NCI-H82 (cell line): Measurements from ENCODE around the gene MED13L.

ENCODE experiments used
- DNase-seq: peaks from one replicate; lab custom pipeline; 2025; lab: John Stamatoyannopoulos, UW

The MED13L gene

DNA sequence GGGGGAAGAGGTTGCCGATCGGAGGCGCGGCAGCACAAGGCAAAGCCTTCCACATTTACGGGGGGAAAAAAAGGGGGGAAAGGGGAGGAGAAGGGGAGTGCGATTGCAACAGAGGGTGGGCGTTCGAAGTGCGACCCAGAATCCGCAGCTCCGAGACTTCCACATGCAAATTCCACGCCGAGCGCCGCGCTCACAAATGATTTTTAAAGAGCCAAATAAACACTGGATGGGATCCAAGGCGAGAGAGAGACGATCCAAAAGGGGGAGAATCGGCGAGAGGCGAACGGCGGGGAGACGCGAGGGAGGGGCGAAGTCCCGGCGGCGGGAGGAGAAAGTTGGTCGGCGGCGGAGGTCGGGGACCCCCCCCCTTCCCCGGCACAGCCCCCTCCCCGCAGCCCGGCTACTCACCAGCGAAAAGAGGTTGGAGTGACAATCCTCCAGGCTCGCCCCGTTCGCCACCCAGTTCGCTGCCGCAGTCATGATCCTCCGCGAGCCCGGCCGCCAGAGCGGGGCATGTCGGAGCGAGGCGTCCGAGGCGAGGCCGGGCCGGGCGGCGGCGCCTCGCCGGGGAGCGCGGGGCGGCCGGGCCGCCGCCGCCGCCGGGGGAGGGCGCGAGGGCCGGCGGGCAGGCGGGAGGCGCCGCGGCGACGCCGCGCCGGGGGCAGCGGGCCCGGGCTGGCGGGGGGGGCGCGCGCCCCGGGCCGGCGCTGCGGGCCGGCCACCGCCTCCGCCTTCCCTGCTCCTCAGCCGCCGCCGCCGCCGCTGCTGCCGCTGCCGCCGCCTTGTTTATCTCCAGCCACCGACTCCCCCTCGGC is 634 bp downstream of the MED13L start:
- peak; percentile 71 for DNase-seq

DNA sequence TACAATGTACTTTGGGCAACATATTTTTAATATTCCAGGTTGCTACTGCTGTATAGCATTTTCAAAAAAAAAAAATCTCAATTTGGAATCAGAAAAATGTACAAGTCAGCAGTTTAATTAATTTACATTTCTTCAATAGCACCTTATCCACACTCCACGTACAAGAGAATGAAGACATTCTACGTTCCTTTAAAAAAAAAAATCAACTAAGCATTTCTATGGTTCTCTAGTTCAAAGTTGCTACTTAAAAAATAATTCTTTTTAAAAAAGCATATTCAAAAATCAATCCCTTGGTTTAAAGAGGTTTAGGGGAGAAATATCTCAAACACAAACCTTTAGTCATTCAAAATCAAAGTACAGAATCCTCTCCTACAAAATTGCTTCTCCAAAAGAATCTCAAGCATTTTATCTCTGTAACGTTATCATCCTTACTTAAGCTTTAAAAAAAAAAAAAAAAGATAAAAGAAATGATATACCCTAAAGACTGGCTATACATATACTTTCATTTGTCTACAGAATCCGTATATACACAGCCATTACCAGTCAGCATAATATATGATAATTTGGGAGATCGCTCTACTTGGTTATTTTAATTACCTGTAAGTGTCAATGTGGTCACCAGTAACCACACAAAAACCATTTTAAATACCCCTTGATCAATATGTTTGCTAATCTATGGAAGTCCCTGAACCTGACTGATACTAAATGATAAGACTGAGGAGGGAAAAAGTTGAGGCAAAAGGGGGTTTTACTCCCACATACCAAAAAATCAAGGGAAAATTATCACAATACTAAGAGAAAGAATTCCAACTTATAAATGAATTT is 2.7 kb downstream of the MED13L start:
- peak; percentile 29 for DNase-seq

DNA sequence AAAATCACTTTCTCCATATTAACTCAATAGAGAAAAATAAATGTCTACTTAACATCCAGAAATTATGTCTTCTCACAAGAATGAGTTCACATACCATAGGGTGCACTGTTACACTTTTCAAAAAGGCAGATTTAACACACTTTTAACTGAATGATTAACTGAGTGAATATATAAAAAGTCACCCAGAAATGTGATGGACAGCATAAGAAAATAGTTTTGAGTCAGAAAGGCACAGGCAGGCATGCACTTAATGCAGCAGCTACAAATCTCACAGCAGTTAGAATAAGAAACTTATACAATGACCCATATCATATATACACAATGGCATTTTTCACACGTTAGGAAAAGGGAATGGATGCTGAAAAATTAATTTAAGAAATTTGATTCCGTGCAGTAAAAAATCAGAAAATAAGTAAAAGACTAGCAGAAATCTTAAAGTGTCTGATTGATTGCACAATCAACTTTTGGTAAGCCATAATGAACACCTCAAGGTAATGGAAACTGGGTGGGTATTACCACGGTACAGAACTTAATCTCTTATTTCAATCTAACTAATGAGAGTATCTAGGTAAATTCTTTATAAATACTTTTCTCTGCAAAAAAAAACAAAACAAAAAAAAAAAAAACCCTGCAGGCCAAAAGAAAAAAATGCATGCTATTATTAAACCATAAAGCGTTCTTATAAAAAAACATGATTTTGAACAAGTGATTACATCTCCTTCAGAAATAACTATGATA is 3.5 kb downstream of the MED13L start:
- peak; percentile 55 for DNase-seq

DNA sequence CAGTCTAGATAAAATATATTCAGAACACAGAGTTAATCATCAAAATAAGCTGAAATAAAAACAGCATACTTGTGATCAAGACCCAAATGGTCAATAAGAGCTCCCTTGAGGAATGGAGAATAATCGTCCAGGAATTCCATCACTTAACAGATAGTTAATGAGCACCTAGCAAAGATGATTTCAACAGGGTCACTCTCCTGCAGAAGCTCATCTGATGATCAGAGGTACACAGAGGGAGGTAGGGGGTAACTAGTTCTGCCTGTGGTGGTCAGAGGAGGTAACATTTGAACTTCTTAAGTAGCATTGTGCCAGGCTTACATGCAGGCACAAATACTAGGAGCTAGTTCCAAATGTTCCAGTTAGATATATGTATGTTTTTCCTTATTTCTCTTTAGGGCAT is 9.5 kb downstream of the MED13L start:
- no peak for DNase-seq

DNA sequence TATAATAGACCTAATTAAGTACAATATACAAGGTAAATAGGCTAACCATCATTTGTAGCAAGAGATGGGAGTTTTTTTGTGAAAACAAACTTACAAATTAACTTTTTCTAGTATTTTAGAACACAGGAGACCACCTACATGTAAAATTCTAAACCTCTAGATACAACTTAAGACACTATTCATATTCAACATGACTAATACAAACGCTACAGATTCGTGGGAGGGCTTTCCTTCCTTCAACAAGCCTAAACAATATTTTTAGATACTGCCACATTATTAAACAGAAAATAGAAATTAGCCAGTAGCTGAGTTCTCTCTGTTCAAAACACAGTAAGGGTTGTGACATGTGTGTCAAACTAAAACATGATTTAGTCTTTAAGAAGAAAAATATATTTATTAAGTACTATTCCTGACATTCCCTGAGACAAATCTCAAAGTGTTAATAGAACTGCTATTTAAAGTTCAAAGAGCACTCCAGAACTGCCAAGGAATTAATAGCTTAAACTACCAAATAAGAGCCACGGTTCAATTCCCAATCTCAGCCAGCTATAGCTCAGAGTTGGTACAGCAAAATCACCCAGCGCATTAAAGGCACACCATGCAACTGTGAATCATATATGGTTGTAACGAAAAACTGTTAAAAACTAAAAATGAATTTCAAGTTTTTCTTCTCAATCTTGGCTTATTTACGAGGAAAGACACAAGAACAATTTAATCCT is 10.7 kb downstream of the MED13L start:
- DNase-seq = no peak

DNA sequence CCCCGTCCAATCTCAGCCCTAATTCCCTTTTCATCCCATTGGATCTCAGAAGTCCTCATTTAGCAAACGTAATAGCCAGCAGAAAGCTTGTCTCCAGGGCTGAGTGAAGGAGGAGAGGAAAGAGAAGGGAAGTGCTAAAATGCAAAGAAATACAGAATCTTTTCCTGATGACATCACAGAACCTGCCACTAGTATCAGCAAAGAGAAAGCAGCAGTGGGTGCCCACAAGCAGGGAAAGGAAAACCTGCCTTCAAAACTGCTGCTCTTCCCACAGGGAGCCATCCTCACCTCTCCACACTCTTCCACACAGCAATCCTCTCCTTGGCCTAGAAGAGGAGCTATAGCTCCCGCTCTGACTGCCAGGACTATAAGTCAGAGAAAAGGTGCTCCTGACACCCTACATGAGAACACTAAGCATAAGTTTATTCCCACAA is 11.3 kb downstream of the MED13L start:
- peak; percentile 59 for DNase-seq

DNA sequence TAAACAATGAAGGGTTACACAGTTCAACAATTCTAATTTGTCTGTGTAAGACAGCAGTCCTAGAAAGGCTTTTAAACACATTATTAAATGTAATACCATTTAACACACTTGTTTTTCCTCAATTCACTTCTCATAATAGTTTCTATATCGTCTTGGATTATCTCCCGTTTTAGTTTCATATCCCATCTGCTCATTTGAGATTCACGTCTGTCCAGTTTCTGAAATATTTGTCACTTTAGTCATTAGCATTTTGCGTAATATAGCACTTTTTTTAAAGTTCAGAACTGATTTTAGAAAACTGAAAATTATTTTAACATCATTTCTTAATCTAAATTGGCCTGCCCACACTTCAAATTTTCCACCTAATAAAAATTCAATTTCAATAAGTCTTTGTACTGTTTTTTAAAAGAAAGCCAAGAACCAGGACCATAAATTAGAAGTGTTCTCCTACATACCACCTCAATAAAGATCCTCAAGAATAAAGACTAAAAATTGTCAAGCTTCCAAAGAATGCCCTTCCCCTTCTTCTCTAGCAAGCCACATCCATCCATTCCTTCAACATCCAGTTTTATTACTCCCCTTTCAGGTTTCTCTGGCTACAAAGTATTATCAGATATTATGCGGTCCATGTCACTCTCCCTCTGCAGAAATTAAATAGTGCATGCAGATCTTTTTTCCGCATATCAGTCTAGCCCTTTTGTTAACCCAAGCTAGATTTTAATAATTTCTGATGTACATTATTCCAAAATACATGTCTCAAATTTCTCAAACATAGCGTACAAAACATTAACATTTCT is 11.9 kb downstream of the MED13L start:
- DNase-seq = no peak

DNA sequence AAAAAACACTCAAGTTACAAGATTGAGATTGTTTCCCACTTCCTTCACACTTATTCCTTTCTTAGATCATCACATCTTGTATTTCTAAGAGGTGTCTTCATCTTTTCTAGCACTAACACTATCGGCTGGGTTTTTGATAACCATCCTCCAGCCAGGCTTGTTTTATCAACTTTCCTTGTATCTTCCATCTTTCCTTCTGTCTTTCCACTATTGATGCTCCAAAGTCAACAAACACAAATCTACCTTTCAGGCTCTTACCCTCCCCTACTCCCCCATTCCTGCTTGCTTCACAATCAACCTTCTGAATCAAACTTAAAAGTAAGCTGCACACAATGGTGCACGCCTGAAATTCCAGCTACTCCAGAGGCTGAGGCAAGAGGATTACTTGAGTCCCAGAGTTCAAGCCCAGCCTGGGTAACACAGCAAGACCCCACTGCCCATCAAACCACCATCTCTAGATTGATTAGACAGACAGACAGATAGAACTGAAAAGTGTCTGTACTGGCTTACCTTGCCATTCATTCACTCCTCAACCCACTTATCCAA is 12.9 kb downstream of the MED13L start:
- no peak for DNase-seq

DNA sequence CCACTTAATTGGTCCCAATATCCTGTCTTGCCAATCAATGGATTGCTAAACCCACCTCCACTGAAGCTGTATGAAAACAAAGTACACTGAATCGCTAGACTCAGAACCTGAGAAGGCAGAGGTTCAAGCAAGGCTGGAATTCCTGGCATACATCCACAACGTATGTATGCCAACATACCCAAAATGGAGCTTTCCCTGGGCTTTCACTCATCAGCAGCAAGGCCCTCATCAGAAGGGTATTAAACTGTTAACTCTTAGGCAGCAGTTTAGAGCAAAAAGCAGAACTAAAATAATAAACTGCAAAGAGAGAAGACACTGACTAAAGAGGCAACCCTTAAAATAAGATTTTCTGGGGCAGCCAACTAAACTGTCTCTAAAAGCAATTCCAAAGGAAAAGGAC is 13.6 kb downstream of the MED13L start:
- DNase-seq = no peak

DNA sequence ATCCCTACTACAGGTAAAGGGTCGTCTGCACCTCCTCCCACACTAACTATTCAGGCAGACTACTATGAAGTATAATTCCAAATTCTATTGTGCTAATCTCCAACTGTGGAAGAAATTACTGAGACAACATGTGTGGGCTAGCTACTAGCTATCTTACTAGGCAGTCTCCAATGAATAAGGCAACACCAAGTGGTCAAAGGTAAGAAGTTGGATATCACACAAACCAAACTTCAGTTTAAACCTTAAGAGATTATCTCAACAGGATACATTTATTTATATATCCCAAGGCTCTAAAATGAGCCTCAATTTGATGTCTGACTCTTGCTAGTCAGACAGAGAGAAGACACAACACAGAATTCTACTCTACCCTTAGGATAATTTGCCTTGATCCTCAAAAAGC is 14.1 kb downstream of the MED13L start:
- DNase-seq = no peak

DNA sequence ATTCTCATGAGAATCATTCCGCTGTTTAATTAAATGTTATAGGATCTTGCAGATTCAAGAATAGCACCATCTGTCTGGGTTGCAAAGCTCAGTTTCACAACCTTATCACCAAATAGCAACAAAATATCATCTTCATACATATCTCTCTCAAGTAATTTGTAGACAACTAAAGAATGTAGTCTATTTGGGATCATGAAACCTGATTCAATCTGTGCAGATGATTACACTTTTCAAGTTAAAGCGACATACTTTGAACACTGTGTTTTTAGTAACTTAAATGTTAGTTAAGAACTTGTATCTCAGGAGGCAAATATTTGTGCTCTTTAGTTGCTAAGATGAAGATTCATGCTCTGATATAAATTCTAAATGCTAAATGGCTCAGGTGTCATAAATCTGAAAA is 14.8 kb downstream of the MED13L start:
- no peak for DNase-seq

DNA sequence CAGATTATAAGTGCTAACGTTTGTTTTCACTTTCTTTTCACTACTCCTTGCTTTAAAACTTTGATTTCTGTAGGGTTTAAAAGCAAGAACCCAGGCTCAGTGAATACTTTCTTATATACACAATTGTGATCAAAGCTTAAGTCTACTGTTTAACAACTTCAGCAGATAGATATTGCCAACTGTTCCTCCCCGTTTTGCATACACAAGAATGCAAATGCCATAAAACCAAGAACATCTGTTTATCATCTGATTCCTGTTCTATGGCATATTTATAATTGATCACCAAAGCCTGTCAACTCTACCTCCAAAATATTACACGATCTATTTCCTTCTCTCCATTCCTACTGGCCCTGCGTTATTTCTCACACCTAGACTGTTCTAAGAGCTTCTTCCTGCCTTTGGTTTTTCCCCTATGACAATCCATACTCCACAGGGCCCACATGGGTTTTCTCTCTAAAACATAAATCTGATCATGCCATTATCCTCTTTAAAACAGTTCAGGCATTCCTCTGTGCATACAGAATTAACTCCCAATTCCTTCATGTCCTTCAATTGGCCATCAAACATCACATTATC is 15.9 kb downstream of the MED13L start:
- DNase-seq = peak; percentile 28

DNA sequence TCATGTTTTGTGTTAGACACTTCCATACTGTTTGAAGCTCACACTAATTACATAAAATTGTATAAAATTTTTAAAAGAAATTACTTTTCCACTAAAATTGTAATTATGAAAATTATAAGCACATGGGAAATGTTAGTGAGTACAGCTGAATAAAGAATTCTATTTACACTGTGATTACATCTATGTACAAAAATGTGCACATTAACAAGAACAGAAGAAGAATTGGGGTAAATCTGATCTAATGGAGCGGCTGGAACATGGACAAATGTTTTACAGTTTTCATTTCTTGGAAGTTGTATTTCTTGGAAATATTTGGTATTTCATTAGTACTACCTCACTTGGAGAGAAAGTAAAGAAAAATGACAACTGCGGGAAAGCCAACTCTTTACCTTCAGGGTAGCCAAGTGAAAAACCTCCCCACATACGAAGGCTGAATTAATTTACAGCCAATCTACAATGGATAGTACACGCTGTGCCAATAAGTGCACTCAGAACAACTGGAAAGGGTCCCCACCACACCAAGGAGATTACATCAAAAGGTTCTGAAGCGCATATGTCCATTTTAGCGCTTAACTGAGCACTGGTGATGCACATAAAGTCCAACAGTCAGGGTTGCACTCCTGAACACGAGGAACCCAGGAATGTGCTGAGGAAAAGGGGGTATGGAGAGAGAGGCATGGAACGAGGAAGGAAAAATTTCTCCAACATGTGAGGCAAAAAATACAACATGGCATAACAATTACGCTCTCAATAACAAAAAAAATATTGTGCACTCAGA is 17.5 kb downstream of the MED13L start:
- no peak for DNase-seq

DNA sequence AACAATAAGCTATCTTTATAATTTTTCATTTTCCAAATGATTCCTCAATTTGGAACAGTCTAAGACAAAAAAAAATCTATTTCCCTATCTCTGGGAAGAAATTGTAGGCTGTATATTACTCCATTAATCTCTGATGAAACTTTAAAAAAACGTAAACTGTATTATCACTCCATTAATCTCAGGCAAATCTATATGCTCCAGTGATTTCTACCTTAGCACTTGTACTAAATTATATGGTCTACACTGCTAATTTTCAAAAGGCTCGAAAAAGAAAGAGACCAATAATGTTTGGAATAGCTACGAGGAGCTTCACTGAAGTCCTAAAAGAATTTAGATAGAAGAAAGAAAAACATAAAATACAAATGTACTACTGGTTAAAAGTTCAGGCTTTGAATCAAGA is 19.7 kb downstream of the MED13L start:
- no peak for DNase-seq

DNA sequence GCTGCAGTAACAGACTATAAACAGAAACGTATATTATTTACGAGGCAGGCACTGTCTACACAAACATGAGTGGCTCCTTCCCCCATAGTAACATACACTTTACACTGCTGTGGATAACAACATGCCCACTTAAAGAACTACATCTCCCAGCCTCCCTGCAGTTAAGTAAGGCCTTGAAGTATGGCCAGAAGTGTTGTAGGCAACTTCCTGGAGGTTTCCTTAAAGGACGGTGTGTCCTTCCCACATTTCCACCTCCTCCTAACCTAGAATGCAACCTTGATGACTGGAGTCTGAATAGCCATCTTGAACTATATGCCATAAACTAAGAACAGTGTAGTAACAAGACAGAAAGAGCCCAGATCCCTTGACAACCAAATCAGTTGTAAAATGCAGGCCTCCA is 20.3 kb downstream of the MED13L start:
- DNase-seq = peak; percentile 38

DNA sequence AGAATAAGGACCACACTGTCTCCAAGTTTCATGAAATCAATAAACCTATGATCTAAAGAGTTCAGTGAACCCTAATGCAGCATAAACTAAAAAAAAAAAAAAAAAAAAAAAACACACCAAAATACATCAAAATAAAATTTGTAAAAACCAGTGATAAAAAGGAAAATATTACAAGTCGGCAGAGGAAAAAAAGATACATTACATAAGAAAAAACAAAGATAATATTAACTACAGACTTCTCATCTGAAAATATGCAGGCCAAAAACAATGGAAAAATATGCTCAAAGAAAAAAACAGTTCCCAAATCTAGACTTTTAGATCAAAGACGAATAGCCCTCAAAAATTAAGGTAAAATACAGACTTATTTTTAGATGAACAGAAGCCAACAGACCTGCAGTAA is 27.6 kb downstream of the MED13L start:
- DNase-seq = no peak

DNA sequence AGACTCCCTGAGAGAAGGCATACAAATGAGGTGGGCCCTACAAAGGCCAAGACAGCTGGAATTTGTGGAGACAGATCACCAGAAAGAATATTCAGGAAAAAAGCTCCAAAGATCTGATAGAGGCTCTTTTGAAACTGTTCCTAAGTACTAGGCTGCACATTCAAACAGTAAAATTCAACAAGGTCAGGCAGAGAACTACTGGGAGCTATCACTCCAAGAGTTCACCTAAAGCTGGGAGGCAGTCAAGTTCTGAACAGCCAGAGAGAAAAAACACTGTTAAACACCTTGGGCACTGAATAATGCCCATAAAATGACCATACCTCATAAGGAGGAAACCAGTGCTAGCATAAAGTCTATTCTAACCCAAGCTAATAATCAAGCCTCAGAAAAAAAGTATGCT is 28.6 kb downstream of the MED13L start:
- DNase-seq = no peak

DNA sequence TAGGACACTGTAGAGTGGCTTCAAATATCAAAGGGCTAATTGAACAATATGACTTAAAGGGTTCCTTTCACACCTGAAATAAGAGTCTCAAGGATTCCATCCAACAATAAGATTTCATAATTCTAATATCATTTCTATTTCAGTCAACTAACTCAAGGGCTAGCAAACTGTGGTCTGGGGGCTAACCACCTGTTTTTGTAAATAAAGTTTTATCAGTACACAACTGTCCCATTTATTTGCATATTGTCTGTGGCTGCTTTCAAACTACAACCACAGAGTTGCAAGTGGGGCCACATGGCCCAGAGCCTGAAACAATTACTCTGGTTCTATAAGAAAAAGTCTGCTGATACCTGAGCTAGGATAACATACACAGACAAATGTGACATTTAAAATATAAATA is 29.1 kb downstream of the MED13L start:
- DNase-seq = no peak

DNA sequence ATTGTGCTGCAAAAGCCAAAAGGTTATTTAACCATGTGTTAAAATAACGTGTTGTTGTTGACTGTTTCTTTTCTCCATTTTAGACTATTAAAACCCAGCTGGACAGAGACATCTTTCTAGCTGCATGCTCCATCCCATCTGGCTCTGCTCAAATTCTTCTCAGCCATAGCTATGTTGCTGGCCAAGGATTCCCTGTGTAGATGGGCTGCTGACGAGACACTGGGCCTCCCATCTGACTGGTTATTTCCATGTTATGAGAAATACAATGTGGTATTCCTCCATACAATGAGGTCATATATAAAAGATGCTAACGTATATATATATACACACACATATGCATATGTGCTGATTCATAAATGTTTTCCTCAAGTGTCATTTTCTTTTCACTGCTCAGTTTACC is 30.1 kb downstream of the MED13L start:
- peak; percentile 32 for DNase-seq
